Measurements from ENCODE around the gene SLC6A6. TPM values are rescaled to one million over a fixed set of nuclear protein-coding genes. Genes with fewer than 3 reads are reported as not detected.

The SLC6A6 gene
- total and polyA plus RNA-seq, 2 experiments from 2014 or later: 27.5 to 150 TPM

DNA sequence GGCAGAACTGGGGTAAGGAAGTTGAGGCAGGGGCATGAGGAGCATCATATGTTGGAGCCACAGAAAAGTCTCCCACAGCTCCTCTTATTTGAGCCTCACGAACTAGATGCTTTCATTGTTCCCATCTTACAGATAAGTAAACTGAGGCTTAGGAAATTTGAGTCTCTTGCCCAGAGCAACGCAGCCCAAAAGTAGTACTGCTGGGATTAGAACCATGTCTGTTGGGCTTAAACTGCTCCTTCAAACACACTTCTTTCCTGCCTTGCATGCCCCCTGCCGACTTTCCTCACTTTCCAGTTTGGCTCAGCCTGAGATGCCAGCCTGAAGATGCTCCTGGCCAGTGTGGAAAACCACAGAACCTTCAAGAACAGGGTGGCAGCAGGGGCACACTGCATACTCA is 43.1 kb upstream of the SLC6A6 start:
- H3K4me3 Mint-ChIP-seq: no peak overlapping the region
- DNase-seq (ENCODE audit: low spot score): no peak

More for the DNA sequence above, 43.1 kb upstream of the SLC6A6 start:
- H3F3A ChIP-seq (replicated peaks; ENCODE audit: low read depth): no peaks in the 10 kb centered on the region
- H3K36me3 ChIP-seq (ENCODE audit: insufficient read depth): no peaks in the 10 kb centered on the region
- no peaks in the 10 kb centered on the region for H4K20me1 ChIP-seq (replicated peaks; ENCODE audit: insufficient read depth)
- no peaks in the 10 kb centered on the region for H3K79me2 ChIP-seq (replicated peaks; ENCODE audit: insufficient read depth)
- no peak overlapping the region for H3K4me3 ChIP-seq
- no peaks in the 10 kb centered on the region for H3K27me3 ChIP-seq (ENCODE audit: insufficient read depth)
- no peaks in the 10 kb centered on the region for H3K9me2 ChIP-seq (ENCODE audit: insufficient read depth)
- no peaks in the 10 kb centered on the region for H3K4me1 ChIP-seq (ENCODE audit: insufficient read depth)
- Mint-ChIP-seq H3K4me1 (peaks cover 3% of the 10 kb centered on the region; the same call in 2 of the 3 replicates), H3K27ac (no peak overlapping the region), H3K27me3 (ENCODE audit: insufficient read depth, low read depth, poor library complexity) (peaks cover 12% of the 10 kb centered on the region), H3K36me3 (ENCODE audit: low read depth) (no peaks in the 10 kb centered on the region), H3K9me3 (no peaks in the 10 kb centered on the region; the same call in 2 of the 3 replicates)
- no peak for TF ChIP-seq REST (IDR thresholded peaks at IDR 0.05; ENCODE audit: unreplicated experiment)
- no peak for TF ChIP-seq ZNF331 (CRISPR knock-in tag; IDR thresholded peaks at IDR 0.05; ENCODE audit: low read depth)
- TF ChIP-seq, protein P1, sequence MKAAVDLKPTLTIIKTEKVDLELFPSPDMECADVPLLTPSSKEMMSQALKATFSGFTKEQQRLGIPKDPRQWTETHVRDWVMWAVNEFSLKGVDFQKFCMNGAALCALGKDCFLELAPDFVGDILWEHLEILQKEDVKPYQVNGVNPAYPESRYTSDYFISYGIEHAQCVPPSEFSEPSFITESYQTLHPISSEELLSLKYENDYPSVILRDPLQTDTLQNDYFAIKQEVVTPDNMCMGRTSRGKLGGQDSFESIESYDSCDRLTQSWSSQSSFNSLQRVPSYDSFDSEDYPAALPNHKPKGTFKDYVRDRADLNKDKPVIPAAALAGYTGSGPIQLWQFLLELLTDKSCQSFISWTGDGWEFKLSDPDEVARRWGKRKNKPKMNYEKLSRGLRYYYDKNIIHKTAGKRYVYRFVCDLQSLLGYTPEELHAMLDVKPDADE (IDR thresholded peaks at IDR 0.05): no peak
- TF ChIP-seq POLR2AphosphoS5 (IDR thresholded peaks at IDR 0.05; ENCODE audit: low read depth): no peak
- no peak for TF ChIP-seq EZH2 (IDR thresholded peaks at IDR 0.05; ENCODE audit: low read depth, unreplicated experiment)
- no peak for TF ChIP-seq CTCF (conservative IDR thresholded peaks at IDR 0.05; ENCODE audit: low read depth in 2 of 2)
- no peak for TF ChIP-seq EZH2phosphoT487 (IDR thresholded peaks at IDR 0.05; ENCODE audit: unreplicated experiment)
- TF ChIP-seq STAT1 (IDR thresholded peaks at IDR 0.05; ENCODE audit: unreplicated experiment): no peak
- TF ChIP-seq CREB1 (CRISPR knock-in tag; IDR thresholded peaks at IDR 0.05; ENCODE audit: low read depth): no peak
- TF ChIP-seq NANOG (IDR thresholded peaks at IDR 0.05; ENCODE audit: borderline replicate concordance): no peak
- no peak for TF ChIP-seq ZNF114 (CRISPR knock-in tag; IDR thresholded peaks at IDR 0.05)
- no peak for TF ChIP-seq ZNF462 (CRISPR knock-in tag; IDR thresholded peaks at IDR 0.05)
- TF ChIP-seq JUNB (IDR thresholded peaks at IDR 0.05; ENCODE audit: unreplicated experiment): no peak
- no peak overlapping the region for H2AFZ ChIP-seq
- H3K27ac ChIP-seq (ENCODE audit: low read depth): no peak overlapping the region
- no peak overlapping the region for H3K4me2 ChIP-seq
- ATAC-seq: no peak

All from GM23338 (cell line).